GM23248 (cell line): ENCODE measurements around the gene SCO2.

Source experiments
- EZH2 ChIP-seq: fragments of 200-600 bp; sonication (generic); IDR thresholded peaks from 2 replicates; pipeline ENCODE4 v1.6.1; 2018; ENCODE audit warnings: antibody characterized with exemption, mild to moderate bottlenecking; ENCODE audit not compliant: insufficient read depth, poor library complexity, severe bottlenecking
- EZH2phosphoT487 ChIP-seq: fragments of 200-600 bp; sonication (generic); IDR thresholded peaks from 2 replicates; pipeline ENCODE4 v1.6.1; 2018; ENCODE audit warnings: antibody characterized with exemption, moderate library complexity, mild to moderate bottlenecking, low read depth; ENCODE audit not compliant: insufficient read depth

DNA sequence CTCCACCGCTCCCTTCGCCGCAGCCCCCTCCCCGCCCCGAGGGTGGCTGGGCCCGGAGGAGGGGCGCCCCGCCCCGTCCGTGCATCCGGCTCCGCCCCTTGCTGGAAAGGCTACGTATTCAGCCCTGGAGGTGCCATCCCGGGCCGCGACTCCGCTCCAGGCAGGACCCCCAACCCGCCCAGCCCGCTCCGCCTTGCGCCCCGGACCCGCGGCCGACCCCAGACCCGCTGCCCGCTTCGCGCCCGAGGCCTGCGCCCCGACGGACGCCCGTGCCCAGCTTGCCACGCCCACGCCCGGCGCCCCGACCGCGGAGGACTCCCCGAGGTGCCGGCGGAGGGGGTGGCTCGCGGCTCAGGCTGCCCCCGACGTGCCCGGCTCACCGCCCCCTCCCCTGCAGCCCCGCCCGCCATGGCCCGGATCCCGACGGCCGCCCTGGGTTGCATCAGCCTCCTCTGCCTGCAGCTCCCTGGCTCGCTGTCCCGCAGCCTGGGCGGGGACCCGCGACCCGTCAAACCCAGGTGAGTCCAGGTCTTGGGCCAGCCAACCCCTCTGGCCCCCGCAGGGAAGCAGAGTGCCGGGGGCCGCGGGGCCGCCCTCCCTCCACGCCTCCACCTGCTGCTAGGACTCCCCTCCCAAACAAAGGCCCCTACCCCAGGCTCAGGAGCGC is 43.8 kb downstream of the SCO2 start, which contains the start of gene ADM2:
- TF ChIP-seq EZH2 (no peak), EZH2phosphoT487 (no peak)
